HL-60 (cell line): Measurements from ENCODE around the gene EFCAB8.

Source experiments
- DNase-seq, 2 experiments: peaks; one replicate each; pipeline ENCODE4 v3.0.0-alpha.2; 2010 to 2020; ENCODE audit warnings: low read depth in 1 of 2, low spot score in 1 of 2
- H3K27ac ChIP-seq: fragments of 250-450 bp; sonication (Bioruptor Pico); replicated peaks from 2 replicates; pipeline ENCODE4 v1.5.1; 2020; ENCODE audit warnings: mild to moderate bottlenecking, moderate library complexity
- H3K27me3 ChIP-seq: fragments of 250-450 bp; sonication (Bioruptor Pico); 2 replicates; pipeline ENCODE4 v1.5.1; 2021; ENCODE audit warnings: mild to moderate bottlenecking, moderate library complexity; ENCODE audit not compliant: insufficient read depth, poor library complexity, severe bottlenecking
- H3K4me3 ChIP-seq: replicated peaks from 2 replicates; pipeline ENCODE4 v1.5.1; 2011; ENCODE audit warnings: mild to moderate bottlenecking, control low read depth, low read length; ENCODE audit not compliant: insufficient read depth
- CTCF ChIP-seq: IDR thresholded peaks from one replicate; pipeline ENCODE4 v1.5.1; 2011; ENCODE audit warnings: low read length, control low read depth, inconsistent platforms; ENCODE audit not compliant: insufficient read depth
- GABPA ChIP-seq: IDR thresholded peaks from 2 replicates; pipeline ENCODE4 v1.6.1; 2012; ENCODE audit warnings: low read depth
- POLR2AphosphoS5 ChIP-seq: IDR thresholded peaks from 2 replicates; pipeline ENCODE4 v1.6.1; 2012; ENCODE audit warnings: low read depth
- REST ChIP-seq: IDR thresholded peaks from 2 replicates; pipeline ENCODE4 v1.6.1; 2012; ENCODE audit warnings: low read depth; ENCODE audit not compliant: insufficient replicate concordance
- SPI1 ChIP-seq: IDR thresholded peaks from 2 replicates; pipeline ENCODE4 v1.6.1; 2012; ENCODE audit warnings: low read depth, mild to moderate bottlenecking, borderline replicate concordance

EFCAB8 gene

GRCh38 chr20:32889281-32889680, 30.6 kb downstream of the EFCAB8 start:
- no peak for DNase-seq
- no peaks in the 10 kb centered on the region for H3K27me3 ChIP-seq
- H3K27ac ChIP-seq, result no peak overlapping the region
- TF ChIP-seq GABPA (no peak), REST (no peak), SPI1 (no peak), CTCF (no peak), POLR2AphosphoS5 (no peak)
- H3K4me3 ChIP-seq, result no peak overlapping the region

- Histone ChIP-seq H3K27ac (no peak overlapping the region), H3K4me3 (no peak overlapping the region), H3K27me3 (no peaks in the 10 kb centered on the region)
- no peak for DNase-seq
- TF ChIP-seq REST (no peak), POLR2AphosphoS5 (no peak), CTCF (no peak), GABPA (no peak), SPI1 (no peak)
Measured at GRCh38 chr20:32891491-32891890, 32.8 kb downstream of the EFCAB8 start.

GRCh38 chr20:32891926-32892660, 33.4 kb downstream of the EFCAB8 start:
- no peak for TF ChIP-seq GABPA
- no peak for TF ChIP-seq POLR2AphosphoS5
- TF ChIP-seq CTCF, result no peak
- TF ChIP-seq SPI1, result no peak
- no peak for TF ChIP-seq REST
- no peaks in the 10 kb centered on the region for H3K27me3 ChIP-seq
- no peak overlapping the region for H3K27ac ChIP-seq
- no peak overlapping the region for H3K4me3 ChIP-seq
- no peak for DNase-seq
